Transverse colon (tissue), 4 donors: ENCODE results near the gene MED26.

Source experiments
- EP300 ChIP-seq: sonication (generic); formaldehyde crosslinking; IDR thresholded peaks from one replicate; pipeline ENCODE4 v1.6.1; 2017; ENCODE audit warnings: antibody characterized with exemption, low read depth
- POLR2A ChIP-seq: fragments of 450-650 bp; IDR thresholded peaks from one replicate; pipeline ENCODE4 v1.6.1; 2016; ENCODE audit warnings: antibody characterized with exemption, mild to moderate bottlenecking, moderate library complexity
- POLR2AphosphoS5 ChIP-seq, 3 donors: sonication (generic); formaldehyde crosslinking; IDR thresholded peaks; one replicate each; pipeline ENCODE4 v1.6.1; 2016; ENCODE audit warnings: antibody characterized with exemption in 3 of 3
- TF ChIP-seq, protein P1 (sequence below), 5 experiments: fragments of 200-600 bp in 3 of 5; fragments of 450-650 bp in 2 of 5; sonication (generic) in 3 of 5; IDR thresholded peaks; 1 replicate in 2 of 5; 2 replicates in 3 of 5; pipeline ENCODE4 v1.5.1; 2016 to 2017; ENCODE audit warnings: antibody characterized with exemption in 5 of 5, inconsistent platforms in 3 of 5, mild to moderate bottlenecking in 2 of 5, moderate library complexity in 1 of 5

DNA sequence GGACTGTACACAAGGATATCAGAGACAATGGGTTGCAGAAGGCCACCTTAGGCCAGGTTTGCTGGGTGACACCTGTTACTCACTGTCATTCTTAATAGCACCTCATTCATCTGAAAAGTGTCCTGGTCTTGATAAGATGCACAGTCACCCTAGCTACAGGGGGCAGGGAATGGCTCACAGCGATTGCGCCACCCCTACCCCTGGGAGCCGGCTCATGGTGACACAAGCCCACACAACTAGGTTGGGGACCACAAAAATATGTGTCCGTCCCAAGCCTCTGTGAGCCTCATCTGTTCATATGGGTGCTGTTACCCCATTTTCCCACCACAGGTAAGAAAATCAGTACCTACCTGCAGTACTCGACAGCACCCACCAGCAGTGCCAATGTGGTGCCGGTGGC is 23.4 kb downstream of the MED26 start:
- TF ChIP-seq, protein P1, sequence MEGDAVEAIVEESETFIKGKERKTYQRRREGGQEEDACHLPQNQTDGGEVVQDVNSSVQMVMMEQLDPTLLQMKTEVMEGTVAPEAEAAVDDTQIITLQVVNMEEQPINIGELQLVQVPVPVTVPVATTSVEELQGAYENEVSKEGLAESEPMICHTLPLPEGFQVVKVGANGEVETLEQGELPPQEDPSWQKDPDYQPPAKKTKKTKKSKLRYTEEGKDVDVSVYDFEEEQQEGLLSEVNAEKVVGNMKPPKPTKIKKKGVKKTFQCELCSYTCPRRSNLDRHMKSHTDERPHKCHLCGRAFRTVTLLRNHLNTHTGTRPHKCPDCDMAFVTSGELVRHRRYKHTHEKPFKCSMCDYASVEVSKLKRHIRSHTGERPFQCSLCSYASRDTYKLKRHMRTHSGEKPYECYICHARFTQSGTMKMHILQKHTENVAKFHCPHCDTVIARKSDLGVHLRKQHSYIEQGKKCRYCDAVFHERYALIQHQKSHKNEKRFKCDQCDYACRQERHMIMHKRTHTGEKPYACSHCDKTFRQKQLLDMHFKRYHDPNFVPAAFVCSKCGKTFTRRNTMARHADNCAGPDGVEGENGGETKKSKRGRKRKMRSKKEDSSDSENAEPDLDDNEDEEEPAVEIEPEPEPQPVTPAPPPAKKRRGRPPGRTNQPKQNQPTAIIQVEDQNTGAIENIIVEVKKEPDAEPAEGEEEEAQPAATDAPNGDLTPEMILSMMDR (IDR thresholded peaks at IDR 0.05) = no peak
- no peak for TF ChIP-seq POLR2AphosphoS5 (IDR thresholded peaks at IDR 0.05)
- no peak for TF ChIP-seq POLR2A
- no peak for TF ChIP-seq EP300
